Astrocyte (in vitro differentiated cells and primary cell): ENCODE results near the gene ENKD1. TPM values are rescaled to one million over a fixed set of nuclear protein-coding genes. Genes with fewer than 3 reads are reported as not detected.

Experiments used
- DNase-seq: peaks from one replicate; pipeline ENCODE4 v3.0.0-alpha.2; 2010; ENCODE audit warnings: low read depth
- FAIRE-seq: peaks from 2 replicates; lab custom pipeline; 2011; peaks lifted over from hg19 to GRCh38; lab: Jason Lieb, UNC
- H2AFZ ChIP-seq: 2 replicates; pipeline ENCODE4 v1.6.0; 2012; ENCODE audit warnings: low read depth, low read length, inconsistent platforms
- H3K27ac ChIP-seq: 2 replicates; pipeline ENCODE4 v1.5.1; 2011; ENCODE audit warnings: low read depth, low read length, inconsistent platforms
- H3K27me3 ChIP-seq: 2 replicates; pipeline ENCODE4 v1.6.0; 2011; ENCODE audit warnings: low read length, inconsistent platforms; ENCODE audit not compliant: insufficient read depth
- H3K36me3 ChIP-seq: 2 replicates; pipeline ENCODE4 v1.5.1; 2011; ENCODE audit warnings: low read length, inconsistent platforms; ENCODE audit not compliant: insufficient read depth
- H3K4me1 ChIP-seq: 2 replicates; pipeline ENCODE4 v1.5.1; 2011; ENCODE audit warnings: low read length, inconsistent platforms; ENCODE audit not compliant: insufficient read depth
- H3K4me2 ChIP-seq: 2 replicates; pipeline ENCODE4 v1.6.0; 2012; ENCODE audit warnings: low read length, inconsistent platforms
- H3K4me3 ChIP-seq: 2 replicates; pipeline ENCODE4 v1.5.1; 2011; ENCODE audit warnings: low read depth, mild to moderate bottlenecking, low read length, inconsistent platforms; ENCODE audit not compliant: insufficient read depth
- H3K79me2 ChIP-seq: 2 replicates; pipeline ENCODE4 v1.6.0; 2012; ENCODE audit warnings: mild to moderate bottlenecking, low read length, inconsistent platforms; ENCODE audit not compliant: insufficient read depth
- H3K9ac ChIP-seq: 2 replicates; pipeline ENCODE4 v1.6.0; 2012; ENCODE audit warnings: mild to moderate bottlenecking, low read length, inconsistent platforms
- H3K9me3 ChIP-seq: 2 replicates; pipeline ENCODE4 v1.5.1; 2012; ENCODE audit warnings: low read depth, mild to moderate bottlenecking, low read length, inconsistent platforms; ENCODE audit not compliant: insufficient read depth
- H4K20me1 ChIP-seq: 2 replicates; pipeline ENCODE4 v1.6.0; 2012; ENCODE audit warnings: low read length, inconsistent platforms; ENCODE audit not compliant: insufficient read depth
- H3K27ac Mint-ChIP-seq: one replicate; pipeline ENCODE4 v1.8.0; 2021; ENCODE audit warnings: mild to moderate bottlenecking, mixed read lengths; ENCODE audit not compliant: unreplicated experiment
- H3K27me3 Mint-ChIP-seq: one replicate; pipeline ENCODE4 v1.8.0; 2021; ENCODE audit warnings: low read depth, mixed read lengths; ENCODE audit not compliant: unreplicated experiment
- H3K36me3 Mint-ChIP-seq: one replicate; pipeline ENCODE4 v1.8.0; 2021; ENCODE audit warnings: low read depth, mixed read lengths; ENCODE audit not compliant: unreplicated experiment
- H3K4me1 Mint-ChIP-seq: one replicate; pipeline ENCODE4 v1.8.0; 2021; ENCODE audit warnings: low read depth, mixed read lengths; ENCODE audit not compliant: unreplicated experiment
- H3K4me3 Mint-ChIP-seq: one replicate; pipeline ENCODE4 v1.8.0; 2021; ENCODE audit warnings: mild to moderate bottlenecking, moderate library complexity, mixed read lengths; ENCODE audit not compliant: unreplicated experiment
- H3K9me3 Mint-ChIP-seq: one replicate; pipeline ENCODE4 v1.8.0; 2021; ENCODE audit warnings: mild to moderate bottlenecking, mixed read lengths; ENCODE audit not compliant: unreplicated experiment
- EZH2 ChIP-seq: IDR thresholded peaks from 2 replicates; pipeline ENCODE4 v1.6.1; 2012; ENCODE audit warnings: mild to moderate bottlenecking, low read length, inconsistent platforms; ENCODE audit not compliant: insufficient read depth
- total RNA-seq: library from RNA; stranded (reverse); gene quantifications from 2 replicates; pipeline ENCODE4 v1.2.1, GENCODE V29; 2021
- TF ChIP-seq, protein P1 (sequence below): IDR thresholded peaks from 2 replicates; pipeline ENCODE4 v1.5.1; 2011; ENCODE audit warnings: low read depth, mild to moderate bottlenecking, inconsistent platforms, low read length, moderate library complexity; ENCODE audit not compliant: insufficient read depth

Gene ENKD1
- total RNA-seq, 1 donor from 2014 or later, result 8.5 TPM

DNA sequence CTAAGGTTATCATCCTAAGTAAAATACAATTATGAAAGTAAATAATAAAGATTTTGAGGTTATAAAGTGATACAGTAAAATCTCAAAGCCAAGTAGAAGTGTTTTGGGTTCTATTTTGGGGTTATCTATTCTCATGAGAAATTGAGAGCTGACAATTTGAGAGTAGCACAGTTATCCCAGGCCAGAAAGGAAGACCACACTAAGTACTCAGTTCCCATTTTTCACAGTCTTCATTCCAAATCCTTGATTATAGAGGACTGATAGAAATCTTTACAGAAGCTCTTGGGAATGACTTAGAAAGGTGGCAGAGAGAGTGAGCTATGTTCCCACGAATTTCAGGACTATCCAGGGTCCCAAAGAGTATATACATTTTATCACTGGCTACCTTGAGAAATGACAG is 48.0 kb upstream of the ENKD1 start:
- H2AFZ ChIP-seq, result no peak overlapping the region

DNA sequence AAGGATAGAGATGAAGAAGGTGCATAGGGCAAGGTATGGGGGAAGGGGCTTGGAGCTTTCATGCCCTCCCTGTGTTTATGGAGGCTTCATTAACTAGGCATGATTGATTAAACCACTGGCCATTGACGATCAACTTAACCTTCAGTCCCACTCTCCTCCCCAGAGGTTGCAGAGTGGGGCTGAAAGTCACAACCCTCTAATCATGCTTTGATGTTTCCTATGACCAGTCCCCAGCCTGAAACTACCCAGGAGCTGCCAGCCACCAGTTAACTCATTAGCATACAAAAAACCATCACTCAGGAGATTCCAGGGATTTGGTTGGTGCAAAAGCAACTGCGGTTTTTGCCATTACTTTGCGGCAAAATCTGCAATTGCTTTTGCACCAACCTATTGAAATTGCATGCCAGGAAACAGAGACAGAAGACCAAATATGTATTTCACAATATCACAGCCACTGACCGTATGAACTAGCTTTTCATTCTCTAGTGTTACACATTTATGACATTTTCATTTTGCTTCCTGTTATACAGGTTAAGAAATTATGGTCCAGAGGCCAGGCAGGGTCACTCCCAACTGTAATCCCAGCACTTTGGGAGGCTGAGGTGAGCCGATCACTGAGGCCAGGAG is 47.2 kb upstream of the ENKD1 start:
- Histone ChIP-seq H3K9me3 (no peaks in the 10 kb centered on the region), H3K27ac (no peak overlapping the region), H2AFZ (no peak overlapping the region), H3K27me3 (no peaks in the 10 kb centered on the region), H3K4me2 (no peak overlapping the region), H3K4me1 (peaks cover 6% of the 10 kb centered on the region), H3K36me3 (peaks cover 2% of the 10 kb centered on the region), H4K20me1 (peaks cover 65% of the 10 kb centered on the region), H3K79me2 (peaks cover 82% of the 10 kb centered on the region), H3K4me3 (no peak overlapping the region), H3K9ac (no peak overlapping the region)
- FAIRE-seq, result no peak
- H3K9me3 Mint-ChIP-seq, result no peaks in the 10 kb centered on the region
- H3K4me1 Mint-ChIP-seq, result peaks cover 6% of the 10 kb centered on the region
- DNase-seq, result no peak
- no peaks in the 10 kb centered on the region for H3K27me3 Mint-ChIP-seq
- H3K4me3 Mint-ChIP-seq, result no peak overlapping the region
- no peak for TF ChIP-seq EZH2
- TF ChIP-seq, protein P1, sequence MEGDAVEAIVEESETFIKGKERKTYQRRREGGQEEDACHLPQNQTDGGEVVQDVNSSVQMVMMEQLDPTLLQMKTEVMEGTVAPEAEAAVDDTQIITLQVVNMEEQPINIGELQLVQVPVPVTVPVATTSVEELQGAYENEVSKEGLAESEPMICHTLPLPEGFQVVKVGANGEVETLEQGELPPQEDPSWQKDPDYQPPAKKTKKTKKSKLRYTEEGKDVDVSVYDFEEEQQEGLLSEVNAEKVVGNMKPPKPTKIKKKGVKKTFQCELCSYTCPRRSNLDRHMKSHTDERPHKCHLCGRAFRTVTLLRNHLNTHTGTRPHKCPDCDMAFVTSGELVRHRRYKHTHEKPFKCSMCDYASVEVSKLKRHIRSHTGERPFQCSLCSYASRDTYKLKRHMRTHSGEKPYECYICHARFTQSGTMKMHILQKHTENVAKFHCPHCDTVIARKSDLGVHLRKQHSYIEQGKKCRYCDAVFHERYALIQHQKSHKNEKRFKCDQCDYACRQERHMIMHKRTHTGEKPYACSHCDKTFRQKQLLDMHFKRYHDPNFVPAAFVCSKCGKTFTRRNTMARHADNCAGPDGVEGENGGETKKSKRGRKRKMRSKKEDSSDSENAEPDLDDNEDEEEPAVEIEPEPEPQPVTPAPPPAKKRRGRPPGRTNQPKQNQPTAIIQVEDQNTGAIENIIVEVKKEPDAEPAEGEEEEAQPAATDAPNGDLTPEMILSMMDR, result no peak
- H3K36me3 Mint-ChIP-seq, result peaks cover 11% of the 10 kb centered on the region
- no peak overlapping the region for H3K27ac Mint-ChIP-seq

More for the DNA sequence above, 48.0 kb upstream of the ENKD1 start:
- Mint-ChIP-seq H3K4me3 (no peak overlapping the region), H3K4me1 (peaks cover 6% of the 10 kb centered on the region), H3K36me3 (peaks cover 11% of the 10 kb centered on the region), H3K9me3 (no peaks in the 10 kb centered on the region), H3K27ac (no peak overlapping the region), H3K27me3 (no peaks in the 10 kb centered on the region)
- FAIRE-seq, result no peak
- Histone ChIP-seq H3K79me2 (peaks cover 77% of the 10 kb centered on the region), H3K9me3 (no peaks in the 10 kb centered on the region), H3K27me3 (no peaks in the 10 kb centered on the region), H3K9ac (no peak overlapping the region), H3K4me2 (no peak overlapping the region), H4K20me1 (peaks cover 59% of the 10 kb centered on the region), H3K36me3 (peaks cover 2% of the 10 kb centered on the region), H3K4me3 (no peak overlapping the region), H3K27ac (no peak overlapping the region), H3K4me1 (peaks cover 8% of the 10 kb centered on the region)
- TF ChIP-seq, protein P1, result no peak
- TF ChIP-seq EZH2, result no peak
- DNase-seq, result no peak

DNA sequence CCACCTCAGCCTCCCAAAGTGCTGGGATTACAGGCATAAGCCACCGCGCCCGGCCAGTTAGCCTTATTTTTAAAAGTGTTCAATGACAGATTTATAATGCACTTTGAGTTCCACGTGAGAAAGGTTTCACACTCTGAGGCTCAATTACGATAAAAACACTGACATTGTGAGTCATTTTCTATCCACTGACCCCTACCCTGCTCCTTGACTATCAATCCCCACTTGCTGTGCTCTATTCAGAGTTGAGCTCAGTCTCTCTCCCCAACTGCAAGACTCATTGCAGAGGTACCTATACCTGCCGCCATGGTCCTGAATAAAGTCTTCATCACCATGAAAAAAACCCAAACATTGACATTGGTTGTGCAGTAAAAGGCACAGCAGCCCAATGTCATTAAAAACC is 44.1 kb upstream of the ENKD1 start:
- H2AFZ ChIP-seq, result no peak overlapping the region
- no peak overlapping the region for H3K4me3 ChIP-seq
- no peaks in the 10 kb centered on the region for H3K27me3 ChIP-seq
- H3K4me1 ChIP-seq, result no peaks in the 10 kb centered on the region
- peaks cover 2% of the 10 kb centered on the region for H3K36me3 ChIP-seq
- Mint-ChIP-seq H3K4me3 (no peak overlapping the region), H3K27me3 (no peaks in the 10 kb centered on the region), H3K4me1 (peaks cover 2% of the 10 kb centered on the region), H3K9me3 (no peaks in the 10 kb centered on the region), H3K27ac (no peak overlapping the region), H3K36me3 (peaks cover 6% of the 10 kb centered on the region)
- no peak overlapping the region for H3K4me2 ChIP-seq
- no peak for DNase-seq
- H4K20me1 ChIP-seq, result peaks cover 60% of the 10 kb centered on the region
- TF ChIP-seq, protein P1, result no peak
- TF ChIP-seq EZH2, result no peak
- no peak overlapping the region for H3K27ac ChIP-seq
- H3K9me3 ChIP-seq, result no peaks in the 10 kb centered on the region
- H3K79me2 ChIP-seq, result peaks cover 69% of the 10 kb centered on the region
- FAIRE-seq, result no peak
- H3K9ac ChIP-seq, result no peak overlapping the region
